SK-N-SH (cell line): ENCODE results near the gene PLTP.

ENCODE experiments used
- CTCF ChIP-seq: fragments of 200-600 bp; sonication (generic); IDR thresholded peaks from 2 replicates; pipeline ENCODE4 v1.6.1; 2017; ENCODE audit warnings: antibody characterized with exemption, mild to moderate bottlenecking, moderate library complexity
- EZH2phosphoT487 ChIP-seq: fragments of 200-600 bp; sonication (generic); IDR thresholded peaks from 2 replicates; pipeline ENCODE4 v1.6.1; 2017; ENCODE audit warnings: low read depth, mixed run types, mild to moderate bottlenecking, antibody characterized with exemption, moderate library complexity, borderline replicate concordance
- FOXJ3 ChIP-seq: sonication (generic); formaldehyde crosslinking; IDR thresholded peaks from 2 replicates; pipeline ENCODE4 v1.5.1; 2020; ENCODE audit warnings: mild to moderate bottlenecking, missing genetic modification reagents
- MXI1 ChIP-seq: IDR thresholded peaks from 2 replicates; pipeline ENCODE4 v1.6.1; 2012; ENCODE audit warnings: mild to moderate bottlenecking, low read depth, low read length, improper control_type of control experiment
- POLR2AphosphoS5 ChIP-seq: IDR thresholded peaks from 2 replicates; pipeline ENCODE4 v1.6.1; 2012; ENCODE audit warnings: low read depth, low read length
- RAD21 ChIP-seq: IDR thresholded peaks from 2 replicates; pipeline ENCODE4 v1.6.1; 2012; ENCODE audit warnings: mild to moderate bottlenecking, low read length
- REST ChIP-seq: IDR thresholded peaks from 2 replicates; pipeline ENCODE4 v1.6.1; 2012; ENCODE audit warnings: mild to moderate bottlenecking, low read depth, low read length, moderate library complexity
- RFX5 ChIP-seq: IDR thresholded peaks from 2 replicates; pipeline ENCODE4 v1.6.1; 2012; ENCODE audit warnings: mild to moderate bottlenecking, improper control_type of control experiment, low read length

- TF ChIP-seq CTCF (no peak), MXI1 (no peak), RFX5 (no peak), REST (no peak), FOXJ3 (CRISPR knock-in tag) (no peak), RAD21 (no peak), POLR2AphosphoS5 (no peak), EZH2phosphoT487 (no peak)
These were observed 60.5 kb downstream of the PLTP start for GRCh38 chr20:45851501-45851900.
